ENCODE results near the gene PRR27.
"Not testable (repeated sequence)": the region's sequence is repeated elsewhere in the genome, so short reads cannot be mapped to it uniquely, and the experiment has no call there.

Gene PRR27

DNA sequence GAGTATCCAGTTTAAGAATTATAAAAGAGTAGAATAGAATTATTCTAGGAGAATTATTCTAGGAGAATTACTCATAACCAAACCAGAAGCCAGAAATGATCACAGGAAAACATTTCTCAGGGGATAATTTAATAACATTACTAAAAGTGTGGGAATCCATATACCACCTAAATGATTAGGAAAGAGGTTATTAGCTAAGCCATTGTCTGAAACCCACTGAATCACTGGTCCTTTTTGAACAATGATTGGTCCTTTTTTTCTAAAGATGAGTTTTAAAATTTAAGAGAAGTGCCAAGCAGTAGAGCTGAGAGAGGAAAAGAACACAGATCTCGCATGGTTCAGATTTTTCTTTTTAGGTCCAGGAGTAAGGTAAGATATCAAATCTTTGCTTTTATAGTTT, 41.4 kb downstream of the PRR27 start, which contains the start of gene ODAM:
ODAM (plus strand) TSS at position 301 of the 400 bp plus-strand sequence. CDS start 819 bp downstream, outside the sequence.
- Histone ChIP-seq H3K4me1 (ENCODE audit: control insufficient read depth in 5 of 5, insufficient read depth in 5 of 5, low read length in 5 of 5) (no peaks in the 10 kb centered on the region), H3K9me3 (ENCODE audit: control insufficient read depth in 5 of 5, low read length in 5 of 5) (no peaks in the 10 kb centered on the region), H3K4me3 (ENCODE audit: low read depth in 1 of 5, low read length in 5 of 5) (no peak within 1 kb of the TSS), H3K27ac (ENCODE audit: low read depth, low read length) (no peak within 1 kb of the TSS), H3K27me3 (ENCODE audit: control insufficient read depth in 5 of 5, insufficient read depth in 4 of 5, low read length in 5 of 5) (no peaks in the 10 kb centered on the region), H3K36me3 (ENCODE audit: control insufficient read depth in 5 of 5, insufficient read depth in 5 of 5, low read length in 5 of 5) (no peaks in the 10 kb centered on the region), H3K9ac (ENCODE audit: low read length in 5 of 5) (no peak within 1 kb of the TSS)

DNA sequence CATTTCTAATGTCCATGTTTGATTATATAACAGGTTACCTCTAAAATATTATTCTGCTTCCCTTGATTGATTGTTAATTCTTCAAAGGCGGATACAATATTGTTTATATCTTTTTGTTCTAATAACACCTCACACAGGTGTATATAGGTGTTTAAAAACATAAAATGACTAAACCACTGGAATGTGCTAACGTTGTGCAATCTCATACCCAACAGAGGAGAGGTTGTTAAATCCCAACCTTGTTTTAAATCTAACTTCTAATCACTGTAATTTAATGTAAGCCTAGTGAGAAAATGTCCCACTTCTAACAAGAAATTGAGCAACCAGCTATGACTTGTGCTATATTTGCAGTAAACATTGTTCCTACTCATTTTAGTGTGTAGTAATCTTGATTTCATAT, 42.8 kb downstream of the PRR27 start:
- Histone ChIP-seq H3K27ac (ENCODE audit: low read depth, low read length) (no peak overlapping the region), H3K9ac (ENCODE audit: low read length in 5 of 5) (no peak overlapping the region), H3K4me1 (ENCODE audit: control insufficient read depth in 5 of 5, insufficient read depth in 5 of 5, low read length in 5 of 5) (no peaks in the 10 kb centered on the region), H3K36me3 (ENCODE audit: control insufficient read depth in 5 of 5, insufficient read depth in 5 of 5, low read length in 5 of 5) (no peaks in the 10 kb centered on the region), H3K27me3 (ENCODE audit: control insufficient read depth in 5 of 5, insufficient read depth in 4 of 5, low read length in 5 of 5) (no peaks in the 10 kb centered on the region), H3K4me3 (ENCODE audit: low read depth in 1 of 5, low read length in 5 of 5) (no peak overlapping the region), H3K9me3 (ENCODE audit: control insufficient read depth in 5 of 5, low read length in 5 of 5) (no peaks in the 10 kb centered on the region)

GRCh38 chr4:70197842-70198241, 43.8 kb downstream of the PRR27 start:
- H3K4me1 ChIP-seq (ENCODE audit: control insufficient read depth in 5 of 5, insufficient read depth in 5 of 5, low read length in 5 of 5): no peaks in the 10 kb centered on the region
- H3K27ac ChIP-seq (ENCODE audit: low read depth, low read length): no peak overlapping the region
- no peaks in the 10 kb centered on the region for H3K36me3 ChIP-seq (ENCODE audit: control insufficient read depth in 5 of 5, insufficient read depth in 5 of 5, low read length in 5 of 5)
- H3K9me3 ChIP-seq (ENCODE audit: control insufficient read depth in 5 of 5, low read length in 5 of 5): no peaks in the 10 kb centered on the region
- no peak overlapping the region for H3K4me3 ChIP-seq (ENCODE audit: low read depth in 1 of 5, low read length in 5 of 5)
- H3K9ac ChIP-seq (ENCODE audit: low read length in 5 of 5): no peak overlapping the region
- no peaks in the 10 kb centered on the region for H3K27me3 ChIP-seq (ENCODE audit: control insufficient read depth in 5 of 5, insufficient read depth in 4 of 5, low read length in 5 of 5)

GRCh38 chr4:70203601-70204000, 49.6 kb downstream of the PRR27 start:
- H3K27ac ChIP-seq (ENCODE audit: low read depth, low read length): no peak overlapping the region
- H3K4me1 ChIP-seq (ENCODE audit: control insufficient read depth in 5 of 5, insufficient read depth in 5 of 5, low read length in 5 of 5): no peaks in the 10 kb centered on the region
- no peaks in the 10 kb centered on the region for H3K9me3 ChIP-seq (ENCODE audit: control insufficient read depth in 5 of 5, low read length in 5 of 5)
- no peaks in the 10 kb centered on the region for H3K36me3 ChIP-seq (ENCODE audit: control insufficient read depth in 5 of 5, insufficient read depth in 5 of 5, low read length in 5 of 5)
- no peaks in the 10 kb centered on the region for H3K27me3 ChIP-seq (ENCODE audit: control insufficient read depth in 5 of 5, insufficient read depth in 4 of 5, low read length in 5 of 5)
- no peak overlapping the region for H3K9ac ChIP-seq (ENCODE audit: low read length in 5 of 5)
- H3K4me3 ChIP-seq (ENCODE audit: low read depth in 1 of 5, low read length in 5 of 5): no peak overlapping the region

- not testable (repeated sequence) for H3K4me3 ChIP-seq (ENCODE audit: low read depth in 1 of 5, low read length in 5 of 5); H3K36me3 ChIP-seq (ENCODE audit: control insufficient read depth in 5 of 5, insufficient read depth in 5 of 5, low read length in 5 of 5); H3K27me3 ChIP-seq (ENCODE audit: control insufficient read depth in 5 of 5, insufficient read depth in 4 of 5, low read length in 5 of 5); H3K9me3 ChIP-seq (ENCODE audit: control insufficient read depth in 5 of 5, low read length in 5 of 5); H3K9ac ChIP-seq (ENCODE audit: low read length in 5 of 5); H3K27ac ChIP-seq (ENCODE audit: low read depth, low read length); H3K4me1 ChIP-seq (ENCODE audit: control insufficient read depth in 5 of 5, insufficient read depth in 5 of 5, low read length in 5 of 5)
These were observed 58.7 kb downstream of the PRR27 start for GRCh38 chr4:70212752-70213151.

All from subcutaneous abdominal adipose tissue (tissue), 5 donors.